Stimulated activated CD4-positive, alpha-beta T cell treated with anti-CD3 and anti-CD28 coated beads, Interleukin-12 subunit alpha, Interleukin-12 subunit beta, amount 100 ng/mL, for 4 hours (primary cell): ENCODE results near the gene IFT81.
"Not testable (repeated sequence)": the region's sequence is repeated elsewhere in the genome, so short reads cannot be mapped to it uniquely, and the experiment has no call there.

Source experiments
- DNase-seq: peaks from one replicate; pipeline ENCODE4 v3.0.0-alpha.2; 2020

The IFT81 gene

GRCh38 chr12:110211639-110212536, 87.7 kb downstream of the IFT81 start:
- DNase-seq: not testable (repeated sequence)

GRCh38 chr12:110217996-110218674, 94.0 kb downstream of the IFT81 start:
- no peak for DNase-seq

- DNase-seq: no peak
These were observed 97.9 kb downstream of the IFT81 start for GRCh38 chr12:110222027-110222426.

- DNase-seq: no peak
These were observed 98.3 kb downstream of the IFT81 start for GRCh38 chr12:110222433-110222832.

- DNase-seq: no peak
These were observed 99.7 kb downstream of the IFT81 start for GRCh38 chr12:110223777-110224378.

GRCh38 chr12:110224379-110225304, 100.5 kb downstream of the IFT81 start:
- DNase-seq: no peak

GRCh38 chr12:110227138-110227537, 103.0 kb downstream of the IFT81 start:
- DNase-seq: no peak

GRCh38 chr12:110228348-110228747, 104.2 kb downstream of the IFT81 start:
- not testable (repeated sequence) for DNase-seq

- no peak for DNase-seq
These were observed 104.6 kb downstream of the IFT81 start for GRCh38 chr12:110228756-110229155.

- no peak for DNase-seq
These were observed 105.3 kb downstream of the IFT81 start for GRCh38 chr12:110229409-110229808.

GRCh38 chr12:110230655-110231054, 106.5 kb downstream of the IFT81 start:
- DNase-seq: no peak

- no peak for DNase-seq
These were observed 109.2 kb downstream of the IFT81 start for GRCh38 chr12:110233212-110233903.

GRCh38 chr12:110234331-110234751, 110.2 kb downstream of the IFT81 start:
- no peak for DNase-seq

- no peak for DNase-seq
These were observed 110.6 kb downstream of the IFT81 start for GRCh38 chr12:110234755-110235154.

- no peak for DNase-seq
These were observed 111.2 kb downstream of the IFT81 start for GRCh38 chr12:110235383-110235782.

- no peak for DNase-seq
These were observed 119.1 kb downstream of the IFT81 start for GRCh38 chr12:110243227-110243626.

- no peak for DNase-seq
These were observed 120.2 kb downstream of the IFT81 start for GRCh38 chr12:110244372-110244771.

- DNase-seq: no peak
These were observed 120.7 kb downstream of the IFT81 start for GRCh38 chr12:110244829-110245228.

GRCh38 chr12:110245369-110245772, 121.2 kb downstream of the IFT81 start:
- DNase-seq: peak; percentile 45

GRCh38 chr12:110246636-110247339, 122.6 kb downstream of the IFT81 start:
- DNase-seq: no peak
